GM18520 (cell line): ENCODE measurements around the gene THADA.

ENCODE experiments used
- ATAC-seq: cut with Tn5 transposase; IDR thresholded peaks from one replicate; pipeline ENCODE4 v1.9.1; 2021; ENCODE audit not compliant: unreplicated experiment

THADA gene

GRCh38 chr2:43227830-43228281 is 368.0 kb downstream of the THADA start:
- no peak for ATAC-seq

DNA sequence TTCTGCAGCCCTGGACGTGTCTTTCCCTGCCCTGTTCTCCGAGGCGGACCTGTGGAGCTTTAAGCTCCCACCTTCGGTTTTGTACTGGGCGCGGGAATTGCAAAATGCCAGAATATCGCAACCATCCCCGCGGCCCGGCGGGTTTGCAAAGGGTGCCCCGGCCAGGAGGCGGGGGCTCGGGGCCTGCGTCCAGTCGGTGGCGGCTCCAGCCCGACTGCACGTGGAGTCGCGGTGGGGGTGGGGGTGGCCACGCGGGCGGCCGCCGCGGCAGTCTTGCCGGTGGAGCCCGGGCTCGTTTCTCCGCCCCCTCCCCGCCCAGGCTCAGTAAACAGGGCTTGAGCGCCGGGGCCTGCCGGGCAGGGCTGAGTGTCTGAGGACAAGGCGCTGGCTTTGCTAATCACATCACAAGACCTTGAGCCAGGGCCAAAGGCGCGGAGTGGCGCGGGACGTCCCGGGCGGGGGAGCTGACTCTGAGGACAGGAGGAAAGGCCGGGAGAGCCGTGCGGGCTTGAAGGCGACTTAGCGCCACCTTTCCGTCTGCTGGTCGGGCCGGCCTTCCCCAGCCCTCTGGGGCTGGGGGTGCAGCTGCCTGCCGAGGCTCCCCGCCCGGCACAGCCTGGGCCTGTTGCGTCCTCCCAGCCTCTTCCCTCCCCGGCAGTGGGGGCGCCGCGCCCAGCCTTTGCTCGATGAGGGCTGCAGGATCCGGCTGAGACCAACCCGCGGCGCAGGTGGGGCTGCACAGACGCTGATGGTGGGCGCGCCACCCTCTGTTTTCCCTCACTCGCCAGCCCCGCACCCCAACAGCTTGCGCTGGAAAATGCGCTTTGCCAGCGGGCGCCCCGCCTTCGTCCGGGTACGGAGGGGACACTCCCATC is 368.6 kb downstream of the THADA start:
- peak; percentile 2 for ATAC-seq

DNA sequence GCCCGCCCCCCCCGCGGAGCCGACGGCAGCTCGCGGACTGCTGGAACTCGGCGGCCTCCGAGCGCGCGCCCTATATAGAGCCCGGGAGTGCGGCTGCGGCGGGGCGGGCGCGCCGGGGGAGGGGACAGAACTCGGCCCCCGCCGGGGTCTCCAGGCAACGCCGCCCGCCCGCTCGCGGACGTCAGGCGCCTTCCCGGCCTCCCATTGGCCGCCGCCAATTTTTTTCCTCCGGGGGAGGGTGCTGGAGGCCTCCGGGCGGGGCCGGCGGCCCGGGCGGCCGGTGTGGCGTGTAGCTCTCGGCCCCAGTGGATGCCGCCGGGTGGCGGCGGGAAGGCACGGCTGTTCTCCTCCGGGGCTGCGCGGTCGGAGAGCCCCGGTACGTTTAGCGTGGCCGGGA is 369.3 kb downstream of the THADA start, which contains the start of gene ZFP36L2:
Gene ZFP36L2 (minus strand): TSS at position 49 of the 397 bp plus-strand sequence. CDS start 291 bp downstream, outside the sequence.
- ATAC-seq, result peak; percentile 51

DNA sequence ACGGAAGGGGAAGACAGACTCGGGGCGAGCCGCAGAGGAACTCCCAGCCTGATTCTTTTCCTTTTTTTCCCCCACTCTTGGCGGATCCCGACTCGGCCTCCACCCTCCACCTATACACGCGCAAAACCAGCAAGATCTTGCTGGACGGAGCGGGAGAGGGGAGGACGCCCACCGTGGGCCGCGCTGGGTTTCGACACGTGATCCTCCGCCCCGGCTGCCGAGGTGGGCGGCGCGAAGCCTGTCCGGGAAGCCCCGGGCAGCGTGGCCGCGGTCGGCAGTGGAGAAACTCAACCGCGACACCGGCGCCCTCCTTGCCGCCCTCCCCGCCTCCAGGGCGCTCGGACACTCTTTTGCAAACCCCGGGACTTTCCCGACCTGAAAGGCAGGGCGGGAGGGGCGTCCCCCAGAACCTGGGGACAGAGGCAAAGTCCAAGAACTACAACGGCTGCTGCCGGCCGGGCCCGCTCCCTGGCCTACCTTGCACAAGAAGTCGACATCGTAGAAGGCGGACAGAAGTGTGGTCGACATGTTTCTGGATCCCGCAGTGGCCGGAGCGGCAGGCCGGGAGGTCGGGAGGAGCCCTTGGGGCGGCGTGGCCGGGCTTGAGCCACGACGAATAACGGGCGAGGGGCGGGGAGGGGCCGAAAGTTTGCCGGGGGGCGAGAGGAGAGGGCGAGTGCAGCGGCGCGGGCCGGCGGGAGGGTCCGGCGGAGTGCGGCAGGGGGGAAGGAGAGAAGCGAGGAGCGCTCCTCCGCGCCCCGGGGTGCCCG is 369.9 kb downstream of the THADA start:
- peak; percentile 25 for ATAC-seq

DNA sequence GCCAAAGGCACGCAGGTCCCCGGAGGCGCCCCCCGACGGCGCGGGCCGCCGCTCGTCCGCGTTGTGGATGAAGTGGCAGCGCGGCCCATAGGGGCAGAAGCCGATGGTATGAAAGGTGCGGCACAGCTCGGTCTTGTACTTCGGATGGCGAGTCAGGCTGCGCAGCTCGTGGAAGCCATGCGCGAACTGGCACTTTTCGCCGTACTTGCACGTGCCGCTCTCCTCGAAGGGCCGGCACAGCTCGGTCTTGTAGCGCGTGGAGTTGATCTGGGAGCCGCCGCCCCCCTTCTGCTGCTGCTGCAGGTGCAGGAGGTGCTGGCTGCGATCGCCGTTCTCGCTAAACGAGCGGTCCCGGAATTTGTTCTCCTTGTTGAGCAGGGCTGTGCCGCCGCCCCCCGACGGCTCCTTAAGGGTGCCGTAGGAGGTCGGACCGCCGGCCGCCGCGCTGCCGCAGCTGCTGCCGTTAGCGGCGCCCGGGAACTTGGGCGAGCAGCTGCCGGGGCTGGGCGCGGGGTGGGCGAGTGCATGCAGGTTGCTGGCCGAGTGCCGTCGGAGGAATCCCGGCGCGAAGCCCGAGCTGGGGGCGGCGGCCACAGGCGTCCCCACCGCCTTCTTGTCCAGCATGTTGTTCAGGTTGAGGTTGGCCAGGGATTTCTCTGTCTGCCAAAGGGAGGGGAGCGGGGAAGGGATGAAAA is 370.6 kb downstream of the THADA start:
- ATAC-seq, result no peak

GRCh38 chr2:43224571-43225092 is 371.2 kb downstream of the THADA start:
- no peak for ATAC-seq

- ATAC-seq, result no peak
Measured at GRCh38 chr2:43224131-43224570, 371.7 kb downstream of the THADA start.

- no peak for ATAC-seq
Measured at GRCh38 chr2:43223521-43224001, 372.3 kb downstream of the THADA start.

DNA sequence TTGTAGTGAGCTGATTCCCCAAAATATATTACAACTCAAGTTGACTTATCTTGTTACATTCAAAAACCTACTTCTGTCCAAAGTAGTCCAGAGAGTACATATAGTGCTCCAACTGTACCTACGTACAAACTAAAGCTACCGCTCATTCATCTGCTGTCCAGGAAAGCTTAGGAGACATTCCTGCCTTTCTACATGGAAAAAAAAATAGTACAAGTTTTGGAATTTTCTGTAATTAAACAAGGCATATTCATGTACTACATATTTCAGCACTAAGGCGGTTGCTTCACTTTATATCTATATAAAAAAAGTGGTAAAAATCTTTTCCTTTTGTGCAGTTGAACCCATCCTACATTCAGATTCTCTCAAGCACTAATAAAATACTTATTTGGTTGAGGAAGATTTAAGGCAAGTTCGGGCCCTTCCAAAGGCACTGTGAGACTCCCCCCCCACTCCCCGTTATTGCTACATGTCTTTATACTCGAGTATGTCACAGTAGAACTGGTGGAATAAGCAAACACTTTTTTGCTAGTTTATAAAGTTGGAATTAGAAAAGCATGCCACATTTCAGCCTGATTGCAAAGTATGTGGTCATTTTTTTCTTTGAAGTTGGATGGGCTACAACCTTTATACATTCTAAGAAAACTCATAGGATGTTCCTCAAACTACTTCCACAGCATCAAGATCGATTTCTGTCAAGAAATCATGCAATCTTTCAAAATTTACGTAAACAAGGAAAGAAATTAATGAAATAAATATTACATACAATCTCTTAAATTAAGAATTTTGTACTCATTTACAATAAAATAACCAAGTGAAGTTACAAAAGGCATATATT is 373.1 kb downstream of the THADA start:
- no peak for ATAC-seq

- ATAC-seq, result no peak
Measured at GRCh38 chr2:43221763-43222474, 373.9 kb downstream of the THADA start.

- ATAC-seq, result no peak
Measured at GRCh38 chr2:43221124-43221762, 374.6 kb downstream of the THADA start.

DNA sequence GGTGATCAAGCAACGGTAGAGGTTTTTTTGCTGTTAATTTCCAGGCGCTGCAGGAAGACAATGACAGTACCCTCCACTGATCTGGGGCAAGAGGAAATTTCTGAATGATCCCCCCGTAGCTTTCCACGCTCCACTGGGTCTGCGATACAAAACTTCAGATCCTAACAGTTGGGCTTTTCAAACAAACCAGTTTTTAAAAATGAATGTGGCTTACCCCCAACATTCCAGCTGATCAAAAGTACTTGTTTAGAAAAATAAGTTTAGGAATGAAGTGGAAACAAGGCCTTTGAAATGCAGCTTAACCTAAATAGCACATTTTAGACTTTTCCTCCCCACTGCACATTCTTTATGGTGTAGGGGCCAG is 375.1 kb downstream of the THADA start:
- ATAC-seq, result no peak

DNA sequence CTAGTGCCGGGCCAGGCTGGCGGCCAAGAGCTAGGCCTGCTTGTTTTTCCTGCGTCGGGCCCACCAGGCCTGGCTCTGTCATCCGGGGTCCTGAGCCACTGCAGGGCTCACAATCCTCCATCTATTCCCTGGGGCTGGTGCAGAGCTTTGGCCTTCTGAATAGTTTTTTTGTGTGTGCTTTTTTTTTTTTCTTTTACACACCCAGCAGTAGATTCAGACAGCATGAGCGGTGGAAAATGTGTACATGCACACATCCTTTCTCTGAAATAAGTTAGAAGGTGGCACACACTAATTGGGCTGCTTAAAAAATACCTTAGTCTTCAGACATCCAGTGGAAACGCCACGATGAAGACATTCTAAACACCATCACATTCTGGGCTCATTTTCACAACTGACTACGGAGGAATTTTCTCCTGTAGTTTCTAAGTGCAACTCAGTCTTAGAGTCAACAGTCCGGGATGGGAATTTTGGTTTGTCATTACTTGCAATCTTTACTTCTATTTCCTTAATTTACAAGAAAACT is 375.5 kb downstream of the THADA start:
- no peak for ATAC-seq

- peak; percentile 26 for ATAC-seq
Measured at GRCh38 chr2:43219383-43220228, 376.2 kb downstream of the THADA start.

DNA sequence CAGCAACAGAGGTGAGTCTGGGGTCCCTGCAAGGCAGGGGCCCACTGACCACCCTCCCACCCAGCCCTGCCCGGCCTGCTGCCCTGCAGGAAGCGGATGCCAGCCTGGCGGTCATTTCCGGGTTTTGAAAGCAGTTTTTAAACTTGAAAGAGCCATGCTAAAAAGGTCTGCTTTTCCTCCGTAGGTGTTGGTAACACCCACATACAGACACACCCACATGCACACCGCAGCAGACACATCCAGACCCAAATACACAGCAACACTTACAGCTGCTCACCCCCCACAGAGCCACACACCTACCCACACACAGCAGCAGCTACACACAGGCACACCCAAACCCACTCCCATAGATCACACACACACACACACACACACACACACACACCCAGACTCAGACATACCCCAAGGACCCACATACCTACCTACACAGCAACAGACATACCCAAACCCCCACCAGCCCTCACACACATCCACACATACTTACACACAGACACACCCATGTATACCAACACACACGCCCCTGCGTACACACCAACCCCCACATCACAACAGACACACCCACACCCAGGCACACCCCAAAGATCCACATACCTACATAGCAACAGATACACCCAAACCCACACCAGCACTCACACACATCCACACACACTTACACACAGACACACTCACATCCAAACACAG is 377.0 kb downstream of the THADA start:
- ATAC-seq, result peak; percentile 33

GRCh38 chr2:43218155-43218701 is 377.6 kb downstream of the THADA start:
- no peak for ATAC-seq
